AG08396 (cell line): ENCODE data around the gene CROCC.

Source experiments
- DNase-seq: peaks from one replicate; pipeline ENCODE4 v3.0.0; 2012; ENCODE audit warnings: low spot score, mixed read lengths

The CROCC gene

DNA sequence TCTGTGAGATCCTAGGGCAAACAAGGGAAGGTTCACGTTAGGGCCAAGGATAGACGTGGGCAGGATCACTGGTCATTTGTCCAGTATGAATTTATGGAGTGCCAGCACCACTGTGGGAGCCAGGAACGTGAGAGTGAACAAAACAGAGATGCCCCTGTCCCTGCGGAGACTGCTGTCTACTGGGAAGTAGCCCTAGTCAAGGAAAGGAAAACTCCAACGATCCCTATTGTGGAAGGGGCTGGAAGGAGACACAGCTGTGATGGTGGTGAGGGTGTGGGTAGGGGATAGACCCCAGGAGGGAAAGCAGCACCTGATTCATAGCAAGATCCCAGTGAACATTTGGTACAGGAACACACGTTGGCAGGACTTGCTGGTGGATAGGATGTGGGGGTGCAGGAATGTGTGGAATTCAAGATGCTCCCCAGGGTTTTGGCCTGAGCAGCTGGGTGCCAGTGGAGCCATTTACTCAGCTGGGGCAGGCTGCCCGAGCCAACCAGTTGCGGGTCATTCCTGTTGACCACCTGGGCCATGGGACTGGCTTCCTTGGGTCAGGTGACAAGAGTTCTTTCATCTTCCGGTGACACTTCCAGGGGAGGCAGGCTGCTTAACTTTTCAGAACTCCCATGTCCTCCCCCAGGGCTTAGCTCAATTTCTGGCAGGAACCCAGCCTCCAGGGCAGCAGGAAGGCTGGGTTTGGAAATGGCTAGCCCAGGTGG lies 91.2 kb downstream of the CROCC start:
- peak; percentile 8 for DNase-seq

DNA sequence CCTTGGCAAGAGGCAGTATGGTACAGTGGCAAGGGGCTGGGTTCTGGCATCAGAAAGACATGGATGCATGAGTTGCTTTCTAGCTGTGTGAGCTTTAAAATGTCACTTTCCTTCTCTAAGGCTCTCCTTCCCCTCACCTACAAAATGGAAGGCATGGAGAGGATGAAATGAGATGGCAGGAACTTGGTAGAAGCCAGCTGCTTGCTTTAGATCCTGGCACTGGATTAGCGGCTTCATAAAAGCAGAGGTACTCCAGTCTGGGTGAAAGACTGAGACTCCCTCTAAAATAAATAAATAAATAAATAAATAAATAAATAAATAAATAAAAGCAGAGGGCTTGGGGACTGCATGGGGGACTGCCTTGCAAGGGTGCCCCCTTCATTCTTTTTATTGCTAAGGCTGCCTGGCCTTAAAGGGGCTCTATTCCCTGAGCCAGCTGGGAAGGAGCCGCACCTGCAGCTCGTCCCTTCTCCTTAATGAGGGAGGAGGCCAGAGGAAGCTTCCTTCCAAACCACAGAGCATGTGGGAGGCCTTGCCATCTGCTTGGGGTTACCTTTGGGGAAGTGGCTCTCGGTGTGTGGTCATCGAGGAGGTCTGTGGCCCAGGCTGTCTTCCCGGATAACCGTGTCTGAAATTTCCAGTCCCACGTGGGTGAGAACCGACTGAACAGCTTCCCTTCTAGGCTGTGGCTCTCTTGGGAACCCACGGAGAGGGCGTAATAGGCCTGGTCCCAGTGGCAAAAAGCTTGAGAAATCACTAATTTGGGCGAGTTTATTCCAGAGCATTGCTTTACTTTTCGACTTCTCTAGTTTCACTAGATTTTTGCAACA lies 92.0 kb downstream of the CROCC start:
- no peak for DNase-seq

DNA sequence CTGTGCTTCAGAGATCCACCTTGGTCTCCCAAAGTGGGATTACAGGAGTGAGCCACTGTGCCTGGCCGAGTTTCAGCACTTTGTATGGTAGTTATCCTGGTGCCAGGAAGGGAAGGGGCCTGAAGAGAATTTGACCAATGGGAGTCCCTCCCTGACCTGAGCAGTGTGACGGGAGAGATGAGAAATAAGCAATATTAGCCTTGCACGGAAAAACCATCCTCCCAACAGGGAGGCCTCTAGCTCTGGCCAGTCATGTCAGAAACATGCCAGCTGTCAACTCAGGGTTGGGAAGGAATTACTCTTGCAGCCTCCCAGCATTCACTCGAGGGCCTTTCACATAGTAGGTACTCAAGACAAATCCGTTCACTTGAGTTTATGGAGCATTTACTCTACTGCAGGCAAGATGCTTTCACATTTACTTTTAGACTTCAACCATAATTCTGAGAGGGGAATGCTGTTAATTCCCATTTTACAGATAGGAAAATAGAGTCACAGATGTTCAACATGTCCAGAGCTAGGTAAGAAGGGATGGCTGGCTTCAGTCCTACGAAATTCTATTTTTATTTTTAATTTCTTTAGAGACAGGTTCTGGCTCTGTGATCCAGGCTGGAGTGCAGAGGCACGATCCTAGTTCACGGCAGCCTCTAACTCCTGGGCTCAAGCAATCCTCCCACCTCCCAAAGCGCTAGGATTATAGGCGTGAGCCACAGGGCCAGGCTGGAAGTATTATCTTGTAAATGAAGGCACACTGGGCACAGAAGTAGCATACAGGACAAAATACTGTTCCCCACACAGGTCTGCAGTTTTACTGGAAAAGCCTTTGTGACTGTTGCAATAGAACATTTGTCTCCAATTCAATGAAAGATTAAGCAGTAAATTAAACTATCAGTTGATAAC lies 93.2 kb downstream of the CROCC start:
- DNase-seq: peak; percentile 38

- DNase-seq: peak; percentile 17
These were observed 94.6 kb downstream of the CROCC start for GRCh38 chr1:17016317-17016661.

- no peak for DNase-seq
These were observed 95.7 kb downstream of the CROCC start for GRCh38 chr1:17017435-17017834.

- no peak for DNase-seq
These were observed 97.1 kb downstream of the CROCC start for GRCh38 chr1:17018849-17019248.

- no peak for DNase-seq
These were observed 98.8 kb downstream of the CROCC start for GRCh38 chr1:17020502-17020901.

GRCh38 chr1:17021896-17022295 lies 100.2 kb downstream of the CROCC start:
- no peak for DNase-seq
